SK-N-SH (cell line): ENCODE data around the gene ADH7. TPM values are rescaled to one million over a fixed set of nuclear protein-coding genes. Genes with fewer than 3 reads are reported as not detected.

Experiments used
- CTCF ChIA-PET: fragments of 300-600, 350-600 bp; formaldehyde crosslinking; extraction: SDS; loops from one replicate; lab custom pipeline; 2021; lab: Yijun Ruan, JAX
- POLR2A ChIA-PET: fragments of 350-600 bp; sonication (Branson Sonifier 250); formaldehyde crosslinking; extraction: SDS; loops from one replicate; lab custom pipeline; 2020; ENCODE audit warnings: antibody characterized with exemption, inconsistent platforms; lab: Yijun Ruan, JAX
- DNase-seq: peaks from one replicate; pipeline ENCODE4 v3.0.0; 2012
- H2AFZ ChIP-seq: fragments of 200-600 bp; sonication (generic); 2 replicates; pipeline ENCODE4 v1.8.1; 2016; ENCODE audit warnings: antibody characterized with exemption, mild to moderate bottlenecking, low read depth
- H3F3A ChIP-seq: fragments of 200-600 bp; sonication (generic); replicated peaks from 2 replicates; pipeline ENCODE3; 2016; ENCODE audit warnings: antibody characterized with exemption, mild to moderate bottlenecking; ENCODE audit not compliant: insufficient read depth
- H3K27ac ChIP-seq, 2 experiments: fragments of 200-500 bp in 1 of 2; fragments of 200-600 bp in 1 of 2; sonication (Bioruptor generic) in 1 of 2; sonication (generic), shearing (Covaris generic) in 1 of 2; 2 replicates each; pipeline versions ENCODE4 v1.5.1 to v1.6.1; 2014 to 2016; ENCODE audit warnings: low read depth in 2 of 2, inconsistent platforms in 1 of 2, low read length in 1 of 2, mild to moderate bottlenecking in 1 of 2, mixed read lengths in 1 of 2
- H3K27me3 ChIP-seq: fragments of 200-600 bp; sonication (generic), shearing (Covaris generic); 2 replicates; pipeline ENCODE4 v1.6.1; 2016; ENCODE audit warnings: mixed run types; ENCODE audit not compliant: insufficient read depth
- H3K36me3 ChIP-seq, 2 experiments: fragments of 200-500 bp in 1 of 2; fragments of 200-600 bp in 1 of 2; sonication (Bioruptor generic) in 1 of 2; sonication (generic) in 1 of 2; replicated peaks in 1 of 2; 2 replicates each; pipeline versions ENCODE3 to v1.5.1; 2014 to 2016; ENCODE audit warnings: low read length in 1 of 2, mild to moderate bottlenecking in 1 of 2; ENCODE audit not compliant: insufficient read depth in 2 of 2, control insufficient read depth in 1 of 2
- H3K4me1 ChIP-seq, 2 experiments: fragments of 200-500 bp in 1 of 2; fragments of 200-600 bp in 1 of 2; sonication (Bioruptor generic) in 1 of 2; sonication (generic), shearing (Covaris generic) in 1 of 2; 2 replicates each; pipeline versions ENCODE4 v1.5.1 to v1.6.1; 2014 to 2016; ENCODE audit warnings: low read depth in 1 of 2, low read length in 1 of 2, mixed run types in 1 of 2; ENCODE audit not compliant: insufficient read depth in 2 of 2, control insufficient read depth in 1 of 2
- H3K4me2 ChIP-seq: fragments of 200-600 bp; sonication (generic), shearing (Covaris generic); 2 replicates; pipeline ENCODE4 v1.6.1; 2017; ENCODE audit warnings: mixed run types
- H3K4me3 ChIP-seq, 2 experiments: fragments of 200-500 bp in 1 of 2; fragments of 200-600 bp in 1 of 2; sonication (Bioruptor generic) in 1 of 2; sonication (generic), shearing (Covaris generic) in 1 of 2; 2 replicates each; pipeline versions ENCODE4 v1.5.1 to v1.8.1; 2014 to 2016; ENCODE audit warnings: low read depth in 2 of 2, inconsistent platforms in 1 of 2, low read length in 1 of 2, mild to moderate bottlenecking in 1 of 2, mixed read lengths in 1 of 2, moderate library complexity in 1 of 2
- H3K79me2 ChIP-seq: fragments of 200-600 bp; sonication (generic); 2 replicates; pipeline ENCODE4 v1.8.1; 2017; ENCODE audit warnings: mild to moderate bottlenecking; ENCODE audit not compliant: insufficient read depth
- H3K9ac ChIP-seq: fragments of 200-600 bp; sonication (generic); 2 replicates; pipeline ENCODE4 v1.6.1; 2017; ENCODE audit warnings: mixed run types
- H3K9me2 ChIP-seq: fragments of 200-600 bp; sonication (generic); 2 replicates; pipeline ENCODE4 v1.6.1; 2017; ENCODE audit warnings: mixed run types
- H3K9me3 ChIP-seq: fragments of 200-600 bp; sonication (generic); 2 replicates; pipeline ENCODE4 v1.6.1; 2017; ENCODE audit warnings: mixed run types, mild to moderate bottlenecking, moderate library complexity
- H4K20me1 ChIP-seq: fragments of 200-600 bp; sonication (generic); 2 replicates; pipeline ENCODE4 v1.6.1; 2017; ENCODE audit warnings: mild to moderate bottlenecking, mixed run types; ENCODE audit not compliant: insufficient read depth
- ELF1 ChIP-seq: IDR thresholded peaks from 2 replicates; pipeline ENCODE4 v1.4.0; 2012
- EP300 ChIP-seq, 2 experiments: IDR thresholded peaks; 2 replicates each; pipeline versions ENCODE4 v1.4.0 to v1.6.1; 2012; ENCODE audit warnings: borderline replicate concordance in 1 of 2, low read depth in 1 of 2, low read length in 1 of 2
- EZH2phosphoT487 ChIP-seq: fragments of 200-600 bp; sonication (generic); IDR thresholded peaks from 2 replicates; pipeline ENCODE4 v1.6.1; 2017; ENCODE audit warnings: low read depth, mixed run types, mild to moderate bottlenecking, antibody characterized with exemption, moderate library complexity, borderline replicate concordance
- FOSL2 ChIP-seq: IDR thresholded peaks from 2 replicates; pipeline ENCODE4 v1.4.0; 2012; ENCODE audit warnings: low read depth, mild to moderate bottlenecking, moderate library complexity, borderline replicate concordance
- GABPA ChIP-seq: IDR thresholded peaks from 2 replicates; pipeline ENCODE4 v1.4.0; 2012; ENCODE audit warnings: low read depth, mild to moderate bottlenecking
- MAX ChIP-seq: IDR thresholded peaks from 2 replicates; pipeline ENCODE4 v1.4.0; 2012; ENCODE audit warnings: low read depth
- MEF2A ChIP-seq: IDR thresholded peaks from 2 replicates; pipeline ENCODE4 v1.4.0; 2012; ENCODE audit warnings: low read depth, borderline replicate concordance
- PBX3 ChIP-seq: IDR thresholded peaks from 2 replicates; pipeline ENCODE4; 2012
- POLR2AphosphoS5 ChIP-seq: IDR thresholded peaks from 2 replicates; pipeline ENCODE4 v1.6.1; 2012; ENCODE audit warnings: low read depth, low read length
- RCOR1 ChIP-seq: fragments of 150-350 bp; IDR thresholded peaks from 2 replicates; pipeline ENCODE4 v1.6.1; 2017; ENCODE audit warnings: antibody characterized with exemption, low read length
- REST ChIP-seq: IDR thresholded peaks from 2 replicates; pipeline ENCODE4 v1.6.1; 2012; ENCODE audit warnings: mild to moderate bottlenecking, low read depth, low read length, moderate library complexity
- RFX5 ChIP-seq: IDR thresholded peaks from 2 replicates; pipeline ENCODE4 v1.6.1; 2012; ENCODE audit warnings: mild to moderate bottlenecking, improper control_type of control experiment, low read length
- RXRA ChIP-seq: IDR thresholded peaks from 2 replicates; pipeline ENCODE4 v1.4.0; 2012; ENCODE audit warnings: low read depth, mild to moderate bottlenecking, borderline replicate concordance
- SMC3 ChIP-seq: IDR thresholded peaks from 2 replicates; pipeline ENCODE4 v1.6.1; 2012; ENCODE audit warnings: low read depth, low read length, improper control_type of control experiment
- TAF1 ChIP-seq: IDR thresholded peaks from 2 replicates; pipeline ENCODE4 v1.6.1; 2012; ENCODE audit warnings: low read depth, mild to moderate bottlenecking, low read length, moderate library complexity, borderline replicate concordance
- TCF12 ChIP-seq: IDR thresholded peaks from 2 replicates; pipeline ENCODE4 v1.4.0; 2012
- USF1 ChIP-seq: IDR thresholded peaks from 2 replicates; pipeline ENCODE4 v1.4.0; 2012; ENCODE audit warnings: low read depth, borderline replicate concordance
- USF2 ChIP-seq: fragments of 150-350 bp; IDR thresholded peaks from 2 replicates; pipeline ENCODE4 v1.6.1; 2017; ENCODE audit warnings: antibody characterized with exemption, low read length, low read depth, borderline replicate concordance
- ZBTB33 ChIP-seq: IDR thresholded peaks from 2 replicates; pipeline ENCODE4 v1.4.0; 2012; ENCODE audit warnings: low read depth, borderline replicate concordance
- WGBS: methylation state at CpG from one replicate; pipeline ENCODE4 v1.1.6; 2017; ENCODE audit warnings: low lambda C conversion rate; 5-methylcytosine and 5-hydroxymethylcytosine counted together
- polyA plus RNA-seq, 3 experiments: library from polyadenylated mRNA; depleted of rRNA; stranded (reverse); fragments of >200 nt; gene quantifications; 2 replicates each; pipeline ENCODE4 v1.2.3, GENCODE V29; 2012

The ADH7 gene
- polyA plus RNA-seq, 1 of the 3 experiments (the other 2 are of a cell fraction), result not detected

- Histone ChIP-seq H3K27me3 (no peaks in the 10 kb centered on the region), H3K9me3 (no peaks in the 10 kb centered on the region), H3K27ac (no peak overlapping the region), H2AFZ (no peak overlapping the region)
- POLR2A ChIA-PET, result no interaction called here
- TF ChIP-seq FOSL2, result no peak
- TF ChIP-seq SMC3, result no peak
- no peak for TF ChIP-seq RFX5
- no peak for TF ChIP-seq POLR2AphosphoS5
- no peak for TF ChIP-seq TCF12
- TF ChIP-seq, all 33 proteins: peak for 0
- Histone ChIP-seq H3K9me2 (no peaks in the 10 kb centered on the region), H4K20me1 (no peaks in the 10 kb centered on the region), H3F3A (no peaks in the 10 kb centered on the region), H3K36me3 (no peaks in the 10 kb centered on the region), H3K4me2 (no peak overlapping the region), H3K9ac (no peak overlapping the region), H3K4me1 (no peaks in the 10 kb centered on the region), H3K4me3 (no peak overlapping the region), H3K79me2 (no peaks in the 10 kb centered on the region)
- CTCF ChIA-PET, result no interaction called here
- no peak for DNase-seq
- WGBS, result 76% methylated on average over 4 of the region's 4 CpGs
Measured at GRCh38 chr4:99413140-99413539, 22.0 kb downstream of the ADH7 start.

GRCh38 chr4:99411041-99411440, 24.1 kb downstream of the ADH7 start:
- Histone ChIP-seq H3K9me2 (no peaks in the 10 kb centered on the region), H3K27me3 (no peaks in the 10 kb centered on the region), H3F3A (no peaks in the 10 kb centered on the region), H3K27ac (no peak overlapping the region), H3K4me1 (no peaks in the 10 kb centered on the region), H3K36me3 (no peaks in the 10 kb centered on the region), H2AFZ (no peak overlapping the region), H3K9me3 (no peaks in the 10 kb centered on the region), H3K9ac (no peak overlapping the region), H3K4me2 (no peak overlapping the region), H3K79me2 (no peaks in the 10 kb centered on the region), H3K4me3 (no peak overlapping the region), H4K20me1 (no peaks in the 10 kb centered on the region)
- ChIA-PET POLR2A (no interaction called here), CTCF (interaction anchor here (1.4 to 2.9 kb wide), 2 partner anchors 53 to 355 kb away, joined by 6 to 18 read pairs; no protein-coding TSS in a partner anchor)
- no peak for DNase-seq
- TF ChIP-seq USF2 (no peak), EP300 (IDR thresholded peaks at IDR 0.05; ENCODE audit: borderline replicate concordance in 1 of 2, low read depth in 1 of 2, low read length in 1 of 2) (no peak), TCF12 (no peak), RCOR1 (no peak), RFX5 (no peak), TAF1 (no peak), RXRA (no peak), REST (no peak), USF1 (no peak), PBX3 (no peak), MAX (no peak), GABPA (no peak), EZH2phosphoT487 (no peak), MEF2A (no peak), ELF1 (no peak), ZBTB33 (no peak)
